ENCODE data around the gene SF3B4. TPM values are rescaled to one million over a fixed set of nuclear protein-coding genes. Genes with fewer than 3 reads are reported as not detected.
A peak's percentile ranks its signal among the peaks of the same experiment; 100 is the strongest.

Gene SF3B4
- total and polyA plus RNA-seq, 2 of the 13 experiments (the other 11 are each of a cell fraction or from before 2014, with no cell fraction given), result 13.8 to 14.8 TPM

DNA sequence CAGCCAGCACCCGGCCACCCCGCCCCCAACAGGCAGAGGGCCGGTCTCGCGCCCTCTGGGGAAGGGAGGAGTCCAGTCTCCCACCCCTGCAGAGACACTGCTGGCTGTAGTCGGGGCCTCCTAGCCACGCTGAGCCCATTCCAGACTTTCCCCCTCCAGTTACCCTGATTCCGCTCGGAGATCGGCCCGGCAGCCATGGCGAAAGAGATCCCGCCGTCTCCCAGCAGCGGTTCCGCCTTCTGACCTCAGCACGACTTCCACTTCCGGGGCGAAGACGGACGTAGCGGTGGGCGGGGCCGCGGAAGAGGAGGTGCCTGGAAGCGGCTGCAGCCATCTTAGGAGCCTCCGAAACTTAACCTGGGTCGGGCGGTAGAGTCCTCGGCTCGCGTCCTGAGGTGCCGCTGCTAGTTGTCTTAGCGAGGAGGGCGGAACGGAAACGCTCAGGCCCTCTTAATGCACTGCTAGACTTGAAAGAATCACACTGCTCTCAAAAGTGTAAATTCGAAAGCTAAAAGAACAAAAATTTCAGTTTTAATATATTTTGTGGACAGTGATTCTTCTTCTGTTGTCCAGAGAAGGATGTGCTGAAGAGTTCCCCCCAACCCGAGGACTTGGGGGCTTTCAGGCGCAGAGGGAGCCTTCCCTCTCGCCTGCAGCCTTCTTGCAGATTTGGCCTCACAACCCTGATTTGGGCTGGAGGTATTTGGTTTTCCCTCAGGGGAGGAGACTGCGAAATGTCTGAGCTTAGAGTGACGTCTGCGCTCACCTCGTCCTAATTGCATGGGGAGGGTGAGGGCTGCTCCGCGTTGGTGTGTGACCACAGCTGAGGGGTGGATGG is at the start of gene SF3B4 (continued):
- TF ChIP-seq, protein P1, sequence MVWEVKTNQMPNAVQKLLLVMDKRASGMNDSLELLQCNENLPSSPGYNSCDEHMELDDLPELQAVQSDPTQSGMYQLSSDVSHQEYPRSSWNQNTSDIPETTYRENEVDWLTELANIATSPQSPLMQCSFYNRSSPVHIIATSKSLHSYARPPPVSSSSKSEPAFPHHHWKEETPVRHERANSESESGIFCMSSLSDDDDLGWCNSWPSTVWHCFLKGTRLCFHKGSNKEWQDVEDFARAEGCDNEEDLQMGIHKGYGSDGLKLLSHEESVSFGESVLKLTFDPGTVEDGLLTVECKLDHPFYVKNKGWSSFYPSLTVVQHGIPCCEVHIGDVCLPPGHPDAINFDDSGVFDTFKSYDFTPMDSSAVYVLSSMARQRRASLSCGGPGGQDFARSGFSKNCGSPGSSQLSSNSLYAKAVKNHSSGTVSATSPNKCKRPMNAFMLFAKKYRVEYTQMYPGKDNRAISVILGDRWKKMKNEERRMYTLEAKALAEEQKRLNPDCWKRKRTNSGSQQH (CRISPR knock-in tag; IDR thresholded peaks at IDR 0.05; ENCODE audit: low read depth), result peak; percentile 75
- TF ChIP-seq KDM5B (CRISPR knock-in tag; IDR thresholded peaks at IDR 0.05; ENCODE audit: borderline replicate concordance) (peak; percentile 87; the same call in 1 of the 2 replicates), TGIF2 (CRISPR knock-in tag; IDR thresholded peaks at IDR 0.05) (peak; percentile 30; the same call in 1 of the 2 replicates), ZNF30 (CRISPR knock-in tag; IDR thresholded peaks at IDR 0.05) (no peak), KLF6 (CRISPR knock-in tag; IDR thresholded peaks at IDR 0.05) (no peak; the same call in 1 of the 2 replicates), ZFYVE20 (CRISPR knock-in tag; IDR thresholded peaks at IDR 0.05; ENCODE audit: borderline replicate concordance, low read depth) (no peak), SSRP1 (CRISPR knock-in tag; IDR thresholded peaks at IDR 0.05) (peak; percentile 43), ZNF703 (CRISPR knock-in tag; IDR thresholded peaks at IDR 0.05; ENCODE audit: borderline replicate concordance) (no peak), HNRNPH1 (optimal IDR thresholded peaks at IDR 0.05; ENCODE audit: low read depth, low read length) (no peak), KLF16 (CRISPR knock-in tag; IDR thresholded peaks at IDR 0.05) (peak in 1 of 2 experiments; percentile 91; a peak in 2 of 4 replicates), ZNF839 (CRISPR knock-in tag; IDR thresholded peaks at IDR 0.05; ENCODE audit: borderline replicate concordance) (0 out of 2 replicates have a peak, but pooled peaks have one; percentile 46), CC2D1A (CRISPR knock-in tag; IDR thresholded peaks at IDR 0.05) (no peak), ZNF501 (CRISPR knock-in tag; IDR thresholded peaks at IDR 0.05) (peak; percentile 94), ZNF143 (CRISPR knock-in tag; IDR thresholded peaks at IDR 0.05) (peak; percentile 72), MTA1 (CRISPR knock-in tag; IDR thresholded peaks at IDR 0.05; ENCODE audit: borderline replicate concordance) (no peak), YEATS2 (CRISPR knock-in tag; IDR thresholded peaks at IDR 0.05; ENCODE audit: borderline replicate concordance) (peak; percentile 87), GATAD2A (CRISPR knock-in tag; IDR thresholded peaks at IDR 0.05) (peak; percentile 28), ZSCAN30 (CRISPR knock-in tag; IDR thresholded peaks at IDR 0.05) (no peak), ZNF780A (CRISPR knock-in tag; IDR thresholded peaks at IDR 0.05) (0 out of 2 replicates have a peak, but pooled peaks have one; percentile 36), ZNF230 (CRISPR knock-in tag; IDR thresholded peaks at IDR 0.05) (no peak)
- TF ChIP-seq, protein P2, sequence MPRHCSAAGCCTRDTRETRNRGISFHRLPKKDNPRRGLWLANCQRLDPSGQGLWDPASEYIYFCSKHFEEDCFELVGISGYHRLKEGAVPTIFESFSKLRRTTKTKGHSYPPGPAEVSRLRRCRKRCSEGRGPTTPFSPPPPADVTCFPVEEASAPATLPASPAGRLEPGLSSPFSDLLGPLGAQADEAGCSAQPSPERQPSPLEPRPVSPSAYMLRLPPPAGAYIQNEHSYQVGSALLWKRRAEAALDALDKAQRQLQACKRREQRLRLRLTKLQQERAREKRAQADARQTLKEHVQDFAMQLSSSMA (CRISPR knock-in tag; IDR thresholded peaks at IDR 0.05), result no peak
- TF ChIP-seq, protein P3, sequence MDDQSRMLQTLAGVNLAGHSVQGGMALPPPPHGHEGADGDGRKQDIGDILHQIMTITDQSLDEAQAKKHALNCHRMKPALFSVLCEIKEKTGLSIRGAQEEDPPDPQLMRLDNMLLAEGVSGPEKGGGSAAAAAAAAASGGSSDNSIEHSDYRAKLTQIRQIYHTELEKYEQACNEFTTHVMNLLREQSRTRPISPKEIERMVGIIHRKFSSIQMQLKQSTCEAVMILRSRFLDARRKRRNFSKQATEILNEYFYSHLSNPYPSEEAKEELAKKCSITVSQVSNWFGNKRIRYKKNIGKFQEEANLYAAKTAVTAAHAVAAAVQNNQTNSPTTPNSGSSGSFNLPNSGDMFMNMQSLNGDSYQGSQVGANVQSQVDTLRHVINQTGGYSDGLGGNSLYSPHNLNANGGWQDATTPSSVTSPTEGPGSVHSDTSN (CRISPR knock-in tag; IDR thresholded peaks at IDR 0.05; ENCODE audit: borderline replicate concordance), result peak; percentile 56; the same call in 1 of the 2 replicates
- TF ChIP-seq, protein P4, sequence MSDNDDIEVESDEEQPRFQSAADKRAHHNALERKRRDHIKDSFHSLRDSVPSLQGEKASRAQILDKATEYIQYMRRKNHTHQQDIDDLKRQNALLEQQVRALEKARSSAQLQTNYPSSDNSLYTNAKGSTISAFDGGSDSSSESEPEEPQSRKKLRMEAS (IDR thresholded peaks at IDR 0.05), result peak; percentile 47; the same call in 1 of the 2 replicates

Measured in HepG2 (cell line).